H1 (cell line): ENCODE data around the gene NBDY. TPM values are rescaled to one million over a fixed set of nuclear protein-coding genes. Genes with fewer than 3 reads are reported as not detected.
"Not testable (repeated sequence)": the region's sequence is repeated elsewhere in the genome, so short reads cannot be mapped to it uniquely, and the experiment has no call there.

ENCODE experiments used
- CTCF ChIA-PET: fragments of 300-600 bp; sonication (Branson Sonifier 250); formaldehyde crosslinking; loops from one replicate; lab custom pipeline; 2021; ENCODE audit not compliant: partially characterized antibody; lab: Charles Lee
- POLR2A ChIA-PET: fragments of 300-600 bp; sonication (Branson Sonifier 250); formaldehyde crosslinking; loops from one replicate; lab custom pipeline; 2021; ENCODE audit warnings: inconsistent platforms; ENCODE audit not compliant: partially characterized antibody; lab: Charles Lee
- DNase-seq, 2 experiments: peaks; one replicate each; pipeline versions ENCODE4 v3.0.0 to v3.0.0-alpha.2; 2010 to 2022; ENCODE audit warnings: low spot score in 2 of 2, low read depth in 1 of 2, mixed read lengths in 1 of 2
- FAIRE-seq: peaks from 2 replicates; lab custom pipeline; 2011; peaks lifted over from hg19 to GRCh38; lab: Jason Lieb, UNC
- H2AFZ ChIP-seq: 2 replicates; pipeline ENCODE4 v1.8.1; 2012; ENCODE audit warnings: low read length, inconsistent platforms
- H2AK5ac ChIP-seq: 2 replicates; pipeline ENCODE4 v1.6.1; 2013; ENCODE audit warnings: low read depth, low read length
- H2BK120ac ChIP-seq: replicated peaks from 2 replicates; pipeline ENCODE3; 2013; ENCODE audit warnings: low read depth, low read length, inconsistent platforms
- H2BK12ac ChIP-seq: 2 replicates; pipeline ENCODE4 v1.6.1; 2013; ENCODE audit warnings: low read depth, low read length
- H2BK15ac ChIP-seq: 2 replicates; pipeline ENCODE4 v1.6.1; 2013; ENCODE audit warnings: low read length
- H2BK20ac ChIP-seq: 2 replicates; pipeline ENCODE4 v1.6.1; 2013; ENCODE audit warnings: low read length
- H2BK5ac ChIP-seq: 2 replicates; pipeline ENCODE4 v1.6.1; 2013; ENCODE audit warnings: low read depth, low read length
- H3K14ac ChIP-seq: 2 replicates; pipeline ENCODE4 v1.6.1; 2013; ENCODE audit warnings: inconsistent platforms; ENCODE audit not compliant: insufficient read length
- H3K18ac ChIP-seq: 2 replicates; pipeline ENCODE4 v1.6.1; 2013; ENCODE audit warnings: low read length; ENCODE audit errors: extremely low read depth
- H3K23ac ChIP-seq: 2 replicates; pipeline ENCODE4 v1.6.1; 2013; ENCODE audit warnings: inconsistent platforms; ENCODE audit not compliant: insufficient read length
- H3K23me2 ChIP-seq: 2 replicates; pipeline ENCODE4 v1.6.1; 2013; ENCODE audit warnings: low read depth, low read length
- H3K27ac ChIP-seq: 2 replicates; pipeline ENCODE4 v1.6.1; 2011; ENCODE audit warnings: low read depth, low read length, inconsistent platforms
- H3K27me3 ChIP-seq, 4 experiments: replicated peaks in 1 of 4; 1 replicate in 1 of 4; 2 replicates in 3 of 4; pipeline versions ENCODE4 v1.6.1 to v1.8.1; 2011 to 2013; ENCODE audit warnings: low read length in 3 of 4, mild to moderate bottlenecking in 3 of 4, inconsistent platforms in 2 of 4, mixed read lengths in 2 of 4, moderate library complexity in 1 of 4; ENCODE audit not compliant: control insufficient read depth in 3 of 4, insufficient read depth in 3 of 4; ENCODE audit errors: extremely low read depth in 1 of 4
- H3K36me3 ChIP-seq, 4 experiments: 2 replicates each; pipeline versions ENCODE4 v1.6.1 to v1.8.1; 2011 to 2013; ENCODE audit warnings: mild to moderate bottlenecking in 4 of 4, low read length in 3 of 4, moderate library complexity in 2 of 4, control low read depth in 1 of 4, inconsistent platforms in 1 of 4; ENCODE audit not compliant: insufficient read depth in 4 of 4, control insufficient read depth in 2 of 4
- H3K4ac ChIP-seq: replicated peaks from 2 replicates; pipeline ENCODE3; 2013; ENCODE audit warnings: low read length, low read depth, mixed read lengths, inconsistent platforms; ENCODE audit not compliant: insufficient read length
- H3K4me1 ChIP-seq, 4 experiments: replicated peaks in 1 of 4; 1 replicate in 1 of 4; 2 replicates in 3 of 4; pipeline versions ENCODE4 v1.6.1 to v1.8.1; 2011 to 2013; ENCODE audit warnings: low read length in 3 of 4, inconsistent platforms in 2 of 4, mixed read lengths in 1 of 4; ENCODE audit not compliant: insufficient read depth in 4 of 4, control insufficient read depth in 3 of 4
- H3K4me2 ChIP-seq, 2 experiments: 2 replicates each; pipeline versions ENCODE4 v1.6.1 to v1.8.1; 2011 to 2013; ENCODE audit warnings: low read depth in 2 of 2, low read length in 2 of 2, control low read depth in 1 of 2, inconsistent platforms in 1 of 2, mild to moderate bottlenecking in 1 of 2; ENCODE audit not compliant: insufficient read depth in 1 of 2
- H3K4me3 ChIP-seq, 4 experiments: fragments of 200-600, 300-600 bp in 1 of 4; sonication (generic), shearing (Covaris generic), sonication (Bioruptor Twin) in 1 of 4; 2 replicates each; pipeline versions ENCODE4 v1.5.1 to v1.8.1; 2011 to 2016; ENCODE audit warnings: low read length in 4 of 4, low read depth in 3 of 4, control low read depth in 2 of 4, inconsistent platforms in 2 of 4, mild to moderate bottlenecking in 2 of 4, mixed read lengths in 1 of 4, moderate library complexity in 1 of 4; ENCODE audit not compliant: insufficient read depth in 2 of 4; ENCODE audit errors: extremely low read depth in 1 of 4
- H3K56ac ChIP-seq: replicated peaks from 2 replicates; pipeline ENCODE3; 2013; ENCODE audit warnings: low read depth, mild to moderate bottlenecking, mixed read lengths, low read length, inconsistent platforms; ENCODE audit not compliant: insufficient read length
- H3K79me1 ChIP-seq: 2 replicates; pipeline ENCODE4 v1.6.1; 2013; ENCODE audit warnings: low read depth, low read length, control low read depth
- H3K79me2 ChIP-seq, 2 experiments: 2 replicates each; pipeline versions ENCODE4 v1.6.1 to v1.8.1; 2012 to 2013; ENCODE audit warnings: low read length in 2 of 2, mild to moderate bottlenecking in 2 of 2, inconsistent platforms in 1 of 2; ENCODE audit not compliant: insufficient read depth in 2 of 2, control insufficient read depth in 1 of 2
- H3K9ac ChIP-seq, 4 experiments: replicated peaks in 1 of 4; 1 replicate in 1 of 4; 2 replicates in 3 of 4; pipeline versions ENCODE4 v1.6.1 to v1.8.1; 2011 to 2013; ENCODE audit warnings: low read depth in 3 of 4, low read length in 3 of 4, control low read depth in 2 of 4, mild to moderate bottlenecking in 2 of 4, moderate library complexity in 2 of 4, inconsistent platforms in 1 of 4; ENCODE audit errors: extremely low read depth in 1 of 4
- H3K9me3 ChIP-seq, 2 experiments: 2 replicates each; pipeline versions ENCODE4 v1.6.1 to v1.8.1; 2012 to 2013; ENCODE audit warnings: mild to moderate bottlenecking in 2 of 2, moderate library complexity in 2 of 2, control low read depth in 1 of 2, inconsistent platforms in 1 of 2, low read depth in 1 of 2, low read length in 1 of 2, mixed read lengths in 1 of 2; ENCODE audit not compliant: insufficient read depth in 2 of 2
- H4K20me1 ChIP-seq, 2 experiments: replicated peaks in 1 of 2; 2 replicates each; pipeline versions ENCODE3 to v1.8.1; 2011 to 2013; ENCODE audit warnings: inconsistent platforms in 2 of 2, low read length in 2 of 2, mild to moderate bottlenecking in 1 of 2; ENCODE audit not compliant: insufficient read depth in 2 of 2, control insufficient read depth in 1 of 2
- H4K5ac ChIP-seq: 2 replicates; pipeline ENCODE4 v1.6.1; 2013; ENCODE audit warnings: low read length, low read depth, mixed read lengths, inconsistent platforms; ENCODE audit not compliant: insufficient read length
- H4K8ac ChIP-seq: 2 replicates; pipeline ENCODE4 v1.8.0; 2013; ENCODE audit warnings: mild to moderate bottlenecking, moderate library complexity, low read length, inconsistent platforms; ENCODE audit not compliant: insufficient read depth; ENCODE audit errors: extremely low read depth
- H4K91ac ChIP-seq: replicated peaks from 2 replicates; pipeline ENCODE3; 2013; ENCODE audit warnings: low read length, mixed read lengths, inconsistent platforms; ENCODE audit not compliant: insufficient read length
- WGBS, 2 experiments: shearing (Covaris generic) in 1 of 2; methylation state at CpG; one replicate each; pipeline versions ENCODE4 v1.1.6 to v1.1.7; 2013 to 2015; ENCODE audit warnings: low lambda C conversion rate in 2 of 2, mixed read lengths in 2 of 2, inconsistent platforms in 1 of 2, low coverage in 1 of 2, missing lambda C conversion rate in 1 of 2; ENCODE audit not compliant: insufficient replicate concordance in 2 of 2, insufficient coverage in 1 of 2, insufficient read length in 1 of 2; ENCODE audit errors: extremely low coverage in 1 of 2, missing lambda C conversion rate in 1 of 2; 5-methylcytosine and 5-hydroxymethylcytosine counted together
- polyA plus RNA-seq, 7 experiments: library from polyadenylated mRNA; depleted of rRNA in 3 of 7; stranded (reverse) in 5 of 7; unstranded in 2 of 7; fragments of >200 nt in 5 of 7; fragments of 200-250 nt in 2 of 7; gene quantifications; 1 replicate in 5 of 7; 2 replicates in 1 of 7; 4 replicates in 1 of 7; pipeline versions ENCODE4 v1.2.1 to v1.2.3, GENCODE V29; 2011 to 2013; ENCODE audit warnings: missing spikeins in 2 of 7, mixed read lengths in 2 of 7
- total RNA-seq: library from RNA; stranded (reverse); fragmentation: NEBNext Ultra II Directional; extraction: Animal tissue kit (Norgen Biotek cat#: 25700); gene quantifications from 2 replicates; pipeline ENCODE4 v1.2.1, GENCODE V29; 2021

NBDY gene
- total and polyA plus RNA-seq, 2 of the 8 experiments (the other 6 are each of a cell fraction or from before 2014, with no cell fraction given), result 42.3 to 57.8 TPM

DNA sequence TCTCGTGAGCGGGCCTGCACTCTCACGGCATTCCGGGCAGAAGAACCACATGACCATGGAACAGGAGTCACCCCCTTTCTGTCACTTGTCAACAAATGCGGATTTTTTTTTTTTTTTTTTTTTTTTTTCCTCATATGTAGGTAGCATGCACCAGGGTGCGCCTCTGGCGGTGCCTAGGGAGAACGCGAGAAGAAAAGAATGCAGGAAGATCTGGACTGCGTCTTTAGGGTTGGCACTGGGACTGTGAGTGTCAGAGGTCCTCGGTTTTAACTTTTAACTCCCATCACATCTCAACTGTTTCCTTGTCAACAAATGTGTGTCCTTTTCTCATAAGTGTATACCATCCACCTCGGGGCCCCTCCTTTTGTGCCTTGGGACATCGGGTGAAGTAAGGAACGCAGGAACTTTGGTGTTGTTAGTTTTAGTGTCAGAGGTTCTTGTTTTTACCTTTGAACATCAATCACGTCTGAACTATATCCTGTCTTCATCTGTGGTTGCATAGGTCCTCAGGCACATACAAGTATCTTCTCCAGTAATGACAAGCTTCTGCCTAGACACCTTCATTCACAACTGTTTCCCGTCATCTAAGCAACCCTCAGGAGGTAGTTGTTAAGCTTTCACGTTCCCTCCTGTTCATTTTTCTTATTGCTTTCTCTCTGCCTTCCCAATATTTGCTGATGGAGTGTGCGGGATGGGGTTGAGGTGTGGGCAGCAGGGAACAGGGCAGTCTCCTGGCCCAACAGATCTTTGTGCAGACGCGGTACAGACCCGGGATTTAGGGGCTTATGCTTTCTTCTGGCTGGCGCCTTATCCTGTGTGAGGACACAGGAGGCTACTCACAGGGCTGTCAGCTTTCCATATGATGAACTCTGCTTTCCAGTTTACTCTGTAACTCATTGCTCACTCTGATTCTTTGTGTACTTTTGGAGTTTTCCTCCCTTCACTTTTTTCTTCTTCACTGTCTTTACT lies 51.9 kb downstream of the NBDY start:
- H2BK5ac ChIP-seq, H4K5ac ChIP-seq, H4K8ac ChIP-seq, H3K27ac ChIP-seq, H3K9me3 ChIP-seq, H3K4me2 ChIP-seq, POLR2A ChIA-PET, H4K20me1 ChIP-seq, H3K23me2 ChIP-seq, H3K23ac ChIP-seq, H3K56ac ChIP-seq, H3K79me1 ChIP-seq, H3K9ac ChIP-seq, FAIRE-seq, H4K91ac ChIP-seq, DNase-seq, H3K18ac ChIP-seq, H3K14ac ChIP-seq, H2BK12ac ChIP-seq, H2BK20ac ChIP-seq, H3K4me1 ChIP-seq, H2AK5ac ChIP-seq, H2AFZ ChIP-seq, H3K4ac ChIP-seq, H3K36me3 ChIP-seq, H3K79me2 ChIP-seq, H2BK15ac ChIP-seq, H3K27me3 ChIP-seq, H2BK120ac ChIP-seq, H3K4me3 ChIP-seq: not testable (repeated sequence)
- 91% methylated on average over 11 of the region's 22 CpGs; no CpG with 5 or more reads in 1 of the 2 experiments for WGBS, 2 experiments
- CTCF ChIA-PET, result interaction anchor here (0.6 to 1.0 kb wide), 3 partner anchors 17 to 442 kb away, joined by 3 read pairs; no protein-coding TSS in a partner anchor
